Lower leg skin (tissue), 4 donors: ENCODE measurements around the gene GPR61. TPM values are rescaled to one million over a fixed set of nuclear protein-coding genes. Genes with fewer than 3 reads are reported as not detected.

Source experiments
- DNase-seq, 2 donors: peaks; one replicate each; pipeline ENCODE4 v3.0.0-alpha.2; 2019; ENCODE audit warnings: low spot score in 2 of 2
- H3K4me3 ChIP-seq: fragments of 200-600 bp; sonication (generic); 2 replicates; pipeline ENCODE4 v1.5.1; 2017; ENCODE audit warnings: mild to moderate bottlenecking, low read depth; ENCODE audit not compliant: poor library complexity, severe bottlenecking
- POLR2A ChIP-seq, 2 donors: fragments of 450-650 bp; IDR thresholded peaks; one replicate each; pipeline ENCODE4 v1.6.1; 2016 to 2017; ENCODE audit warnings: antibody characterized with exemption in 2 of 2, mild to moderate bottlenecking in 1 of 2, moderate library complexity in 1 of 2
- WGBS, 2 donors: methylation state at CpG; one replicate each; pipeline ENCODE4 v1.1.5; 2018; 5-methylcytosine and 5-hydroxymethylcytosine counted together
- intact Hi-C: fragments of 100-400 bp; cut with DNase I; formaldehyde crosslinking; loops from one replicate; pipeline ENCODE4 v1.15.0; 2023; ENCODE audit warnings: low total_unique reads
- total RNA-seq, 4 donors: library from RNA; depleted of rRNA; stranded (reverse); fragments of >200 nt; gene quantifications; one replicate each; pipeline ENCODE4 v1.1.0, GENCODE V29; 2016
- TF ChIP-seq, protein P1 (sequence below), 3 donors: fragments of 450-650 bp; IDR thresholded peaks; one replicate each; pipeline ENCODE4 v1.5.1; 2016; ENCODE audit warnings: antibody characterized with exemption in 3 of 3, mild to moderate bottlenecking in 3 of 3, moderate library complexity in 2 of 3

Gene GPR61
- total RNA-seq, 4 donors from 2014 or later: 1.0 TPM; not detected in 3

DNA sequence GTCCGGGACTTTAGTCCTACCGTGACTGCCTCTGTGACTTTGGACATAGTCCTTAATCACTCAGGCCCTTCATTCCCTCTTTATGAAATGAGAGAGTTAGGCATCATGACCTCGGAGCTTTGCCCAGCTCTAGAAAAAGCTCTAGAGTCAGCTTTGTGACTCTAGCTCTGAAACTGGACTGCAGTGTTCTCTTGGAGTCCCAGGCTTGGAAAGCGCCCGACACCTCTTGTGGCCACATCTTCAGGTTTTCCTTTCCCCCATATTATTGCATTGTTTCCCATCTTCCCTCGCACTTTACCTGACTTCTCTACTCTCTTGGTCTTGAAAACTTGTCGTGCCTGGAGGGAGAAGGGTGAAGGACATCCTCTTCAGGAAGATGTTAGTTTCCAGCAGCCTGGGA, 17.6 kb upstream of the GPR61 start:
- 84 to 85% methylated on average over 7 of the region's 7 CpGs for WGBS, 2 donors
- TF ChIP-seq, protein P1, sequence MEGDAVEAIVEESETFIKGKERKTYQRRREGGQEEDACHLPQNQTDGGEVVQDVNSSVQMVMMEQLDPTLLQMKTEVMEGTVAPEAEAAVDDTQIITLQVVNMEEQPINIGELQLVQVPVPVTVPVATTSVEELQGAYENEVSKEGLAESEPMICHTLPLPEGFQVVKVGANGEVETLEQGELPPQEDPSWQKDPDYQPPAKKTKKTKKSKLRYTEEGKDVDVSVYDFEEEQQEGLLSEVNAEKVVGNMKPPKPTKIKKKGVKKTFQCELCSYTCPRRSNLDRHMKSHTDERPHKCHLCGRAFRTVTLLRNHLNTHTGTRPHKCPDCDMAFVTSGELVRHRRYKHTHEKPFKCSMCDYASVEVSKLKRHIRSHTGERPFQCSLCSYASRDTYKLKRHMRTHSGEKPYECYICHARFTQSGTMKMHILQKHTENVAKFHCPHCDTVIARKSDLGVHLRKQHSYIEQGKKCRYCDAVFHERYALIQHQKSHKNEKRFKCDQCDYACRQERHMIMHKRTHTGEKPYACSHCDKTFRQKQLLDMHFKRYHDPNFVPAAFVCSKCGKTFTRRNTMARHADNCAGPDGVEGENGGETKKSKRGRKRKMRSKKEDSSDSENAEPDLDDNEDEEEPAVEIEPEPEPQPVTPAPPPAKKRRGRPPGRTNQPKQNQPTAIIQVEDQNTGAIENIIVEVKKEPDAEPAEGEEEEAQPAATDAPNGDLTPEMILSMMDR (IDR thresholded peaks at IDR 0.05): no peak
- no peak for TF ChIP-seq POLR2A (IDR thresholded peaks at IDR 0.05)
- H3K4me3 ChIP-seq: no peak overlapping the region
- DNase-seq: no peak
- intact Hi-C loops: no loop called here

DNA sequence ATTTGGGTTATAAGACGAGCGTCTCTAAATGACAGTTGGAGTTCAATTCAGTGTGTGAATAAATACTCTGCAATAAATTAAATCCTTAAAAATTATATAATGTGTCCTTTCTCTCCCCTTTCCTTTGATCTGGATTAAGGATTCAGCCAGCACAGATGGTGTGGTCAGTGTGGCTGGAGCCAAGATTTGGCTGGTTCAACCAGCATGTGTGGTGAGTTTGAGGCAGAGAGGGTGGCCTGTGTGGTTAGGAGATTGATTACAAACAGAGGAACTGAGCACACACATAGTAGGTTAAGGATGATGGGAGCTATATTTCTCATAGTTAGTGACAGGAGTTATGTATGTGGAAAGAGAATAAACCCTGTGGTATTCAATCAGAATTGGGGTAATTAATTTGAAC, 16.0 kb upstream of the GPR61 start:
- no peak overlapping the region for H3K4me3 ChIP-seq
- no peak for DNase-seq
- WGBS, 2 donors: 91 to 94% methylated on average over 2 of the region's 2 CpGs
- intact Hi-C loops: no loop called here
- no peak for TF ChIP-seq POLR2A (IDR thresholded peaks at IDR 0.05)
- TF ChIP-seq, protein P1 (IDR thresholded peaks at IDR 0.05): no peak

DNA sequence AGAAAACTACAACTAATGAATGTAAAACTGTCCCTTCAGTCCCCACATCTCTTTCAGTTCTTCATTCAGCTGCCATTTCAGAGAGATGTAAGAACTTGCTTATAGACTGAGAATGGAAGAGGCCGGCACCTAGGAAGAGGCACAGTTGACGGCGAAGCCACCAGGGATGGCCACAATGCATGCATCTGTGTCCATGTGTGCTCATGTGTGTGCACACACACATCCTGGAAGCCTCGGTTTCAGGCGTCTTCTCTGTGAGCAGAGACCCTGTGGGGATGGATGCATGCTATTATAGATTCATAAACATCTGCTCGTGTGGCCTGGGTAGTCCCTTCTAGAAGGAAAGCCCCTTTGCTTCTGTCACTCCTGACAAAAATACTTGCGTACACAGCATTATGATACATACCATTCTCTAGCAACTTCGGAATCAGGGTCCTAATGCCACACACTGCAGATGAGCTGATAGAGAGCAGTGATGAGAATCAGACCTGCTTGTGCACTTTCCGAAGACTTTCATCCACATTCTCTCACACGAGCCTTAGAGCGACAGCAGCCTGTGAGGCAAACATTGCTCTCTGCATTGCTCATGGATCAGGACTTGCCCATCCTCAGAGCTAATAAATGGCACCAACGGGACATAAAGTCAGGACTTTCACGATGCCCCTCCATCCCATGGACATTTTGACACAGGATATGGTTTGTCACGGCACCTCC, 12.4 kb upstream of the GPR61 start:
- no peak overlapping the region for H3K4me3 ChIP-seq
- TF ChIP-seq, protein P1 (IDR thresholded peaks at IDR 0.05): no peak
- TF ChIP-seq POLR2A (IDR thresholded peaks at IDR 0.05): no peak
- 73 to 80% methylated on average over 14 of the region's 14 CpGs for WGBS, 2 donors
- intact Hi-C loops: no loop called here
- DNase-seq: no peak

DNA sequence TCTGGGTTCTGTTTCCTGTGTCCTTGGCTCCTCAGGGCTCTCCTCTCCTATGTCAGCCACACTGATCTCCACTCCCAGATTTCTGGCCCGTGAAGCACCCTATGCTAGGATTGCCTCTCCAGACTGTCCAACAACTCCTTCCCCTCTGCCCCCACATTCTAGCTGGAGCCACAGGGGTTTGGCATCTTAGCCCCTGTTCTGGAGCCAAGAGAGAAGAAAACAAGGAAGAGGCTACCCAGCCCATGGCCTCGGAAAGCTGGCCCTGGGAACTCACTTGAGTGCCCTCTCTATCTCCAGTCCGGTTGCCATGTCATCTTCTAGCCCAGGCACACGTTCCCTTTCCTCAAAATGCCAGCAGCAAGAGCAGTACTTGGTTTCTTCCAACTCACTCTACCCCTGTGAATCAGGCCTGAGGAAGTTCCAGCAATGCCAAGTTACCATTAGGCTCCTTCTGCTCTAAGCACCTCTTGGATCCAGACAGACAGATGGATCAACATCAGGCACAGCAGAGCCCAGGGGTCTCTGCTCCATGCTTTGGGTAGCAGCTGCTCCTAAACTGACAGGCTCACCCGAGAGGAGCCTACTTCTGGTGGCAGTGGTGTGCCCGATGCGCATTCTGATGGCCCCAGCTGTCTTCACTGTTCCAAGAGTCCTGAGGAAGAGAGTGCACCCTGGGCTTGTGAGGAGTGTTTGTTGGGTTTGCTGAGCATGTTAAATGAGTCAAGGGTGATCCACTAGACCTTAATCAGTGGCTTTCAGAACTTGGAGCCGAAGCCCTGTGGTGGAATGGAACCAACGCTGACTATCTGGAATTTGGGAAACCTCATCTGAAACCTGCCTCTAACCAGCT, 11.6 kb upstream of the GPR61 start:
- no peak for TF ChIP-seq POLR2A (IDR thresholded peaks at IDR 0.05)
- TF ChIP-seq, protein P1 (IDR thresholded peaks at IDR 0.05): no peak
- H3K4me3 ChIP-seq: no peak overlapping the region
- WGBS, 2 donors: 81 to 87% methylated on average over 9 of the region's 9 CpGs
- intact Hi-C loops: no loop called here
- no peak for DNase-seq

DNA sequence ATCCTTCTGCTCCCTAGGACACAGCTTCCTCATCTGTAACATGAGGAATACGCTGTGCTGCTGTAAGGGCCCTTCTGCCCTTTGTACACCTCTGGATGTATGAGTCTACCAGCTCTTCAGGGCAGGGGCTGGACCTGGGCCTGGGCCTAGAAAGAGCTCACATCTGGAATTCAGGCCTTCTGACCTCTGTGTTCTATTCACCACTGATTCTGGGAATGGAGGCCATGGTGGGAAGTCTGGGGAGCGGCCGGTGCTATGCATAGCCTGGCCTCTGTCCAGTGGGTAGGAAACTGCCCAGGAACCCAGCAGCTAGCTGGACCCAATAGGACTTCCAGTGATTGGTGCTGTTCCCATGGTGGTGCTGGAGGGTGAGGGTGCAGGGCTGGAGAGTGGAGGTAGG, 11.0 kb upstream of the GPR61 start:
- no peak for TF ChIP-seq POLR2A (IDR thresholded peaks at IDR 0.05)
- TF ChIP-seq, protein P1 (IDR thresholded peaks at IDR 0.05): no peak
- no peak for DNase-seq
- intact Hi-C loops: no loop called here
- no peak overlapping the region for H3K4me3 ChIP-seq
- WGBS, 2 donors: 100% methylated on average over 3 of the region's 3 CpGs
